Lung (tissue), 12 donors: Measurements from ENCODE around the gene RSPH6A. TPM values are rescaled to one million over a fixed set of nuclear protein-coding genes. Genes with fewer than 3 reads are reported as not detected.

Source experiments
- ATAC-seq: fragments of 200-7000 bp; cut with Tn5 transposase; one replicate; pipeline ENCODE4 v1.9.1; 2020; ENCODE audit warnings: moderate number of reproducible peaks; ENCODE audit not compliant: insufficient read depth, low FRiP score
- DNase-seq, 3 donors: peaks; one replicate each; pipeline ENCODE4 v3.0.0-alpha.2; 2013 to 2017
- H3K27ac ChIP-seq, 2 donors: one replicate each; pipeline ENCODE4 v1.5.1; 2013; ENCODE audit warnings: mild to moderate bottlenecking in 2 of 2, moderate library complexity in 2 of 2, control low read depth in 1 of 2, inconsistent platforms in 1 of 2, low read depth in 1 of 2, low read length in 1 of 2
- H3K27me3 ChIP-seq, 3 donors: one replicate each; pipeline ENCODE4 v1.5.1; 2013; ENCODE audit warnings: low read length in 2 of 3; ENCODE audit not compliant: control insufficient read depth in 3 of 3, insufficient read depth in 3 of 3
- H3K36me3 ChIP-seq, 4 donors: one replicate each; pipeline ENCODE4 v1.5.1; 2013; ENCODE audit warnings: low read length in 4 of 4, mild to moderate bottlenecking in 1 of 4, moderate library complexity in 1 of 4; ENCODE audit not compliant: control insufficient read depth in 4 of 4, insufficient read depth in 4 of 4
- H3K4me1 ChIP-seq, 5 donors: one replicate each; pipeline ENCODE4 v1.5.1; 2013; ENCODE audit warnings: low read length in 5 of 5, mild to moderate bottlenecking in 2 of 5, moderate library complexity in 1 of 5; ENCODE audit not compliant: control insufficient read depth in 5 of 5, insufficient read depth in 5 of 5
- H3K4me3 ChIP-seq: one replicate; pipeline ENCODE4 v1.5.1; 2013; ENCODE audit warnings: mild to moderate bottlenecking, control low read depth, moderate library complexity
- H3K9ac ChIP-seq, 2 donors: one replicate each; pipeline ENCODE4 v1.5.1; 2013; ENCODE audit warnings: low read length in 2 of 2, control low read depth in 1 of 2; ENCODE audit not compliant: insufficient read depth in 1 of 2
- H3K9me3 ChIP-seq, 4 donors: one replicate each; pipeline ENCODE4 v1.5.1; 2013; ENCODE audit warnings: low read length in 3 of 4, mild to moderate bottlenecking in 1 of 4, moderate library complexity in 1 of 4; ENCODE audit not compliant: control insufficient read depth in 4 of 4, insufficient read depth in 3 of 4
- CTCF ChIP-seq: IDR thresholded peaks from 2 replicates; pipeline ENCODE4 v1.5.1; 2012; ENCODE audit warnings: mild to moderate bottlenecking; ENCODE audit errors: control extremely low read depth, extremely low read depth
- WGBS, 2 donors: extraction: QIAGEN DNeasy Blood & Tissue Kit; methylation state at CpG; one replicate each; pipeline ENCODE4 v1.1.7; 2013; 5-methylcytosine and 5-hydroxymethylcytosine counted together
- polyA plus RNA-seq, 2 donors: library from polyadenylated mRNA; stranded (reverse); fragments of 200-250 nt; gene quantifications; one replicate each; pipeline ENCODE4 v1.2.1, GENCODE V29; 2013
- total RNA-seq, 2 donors: library from RNA; depleted of rRNA in 1 of 2; stranded (reverse); fragments of >200 nt in 1 of 2; gene quantifications; one replicate each; pipeline ENCODE4 v1.2.1, GENCODE V29; 2014 to 2021
- donor health status: control.
- donor health status: control.
- donor health status: Bipolar disorder and iron deficiency.
- donor health status: healthy.
- donor health status: DM: yes; HTN: yes; CAD: no.

RSPH6A gene
- total and polyA plus RNA-seq, 4 donors, result 0.06 to 0.34 TPM; not detected in 2

GRCh38 chr19:45785097-45785496, 30.0 kb downstream of the RSPH6A start:
- no peak for DNase-seq
- Histone ChIP-seq H3K36me3 (peaks cover 0 to 31% (median 11%) of the 10 kb centered on the region in 4 donors), H3K4me1 (peaks cover 2 to 18% (median 11%) of the 10 kb centered on the region in 5 donors), H3K27me3 (no peaks in the 10 kb centered on the region), H3K4me3 (no peak overlapping the region), H3K9me3 (peaks cover 0 to 2% (median 0%) of the 10 kb centered on the region in 4 donors), H3K9ac (no peak overlapping the region), H3K27ac (peak overlapping the region; percentile 43 to 96)
- ATAC-seq, result no peak
- 81 to 84% methylated on average over 5 of the region's 5 CpGs for WGBS, 2 donors
- no peak for TF ChIP-seq CTCF

GRCh38 chr19:45784096-45784495, 31.0 kb downstream of the RSPH6A start:
- ATAC-seq (no peak), DNase-seq (no peak)
- Histone ChIP-seq H3K36me3 (peaks cover 0 to 28% (median 10%) of the 10 kb centered on the region in 4 donors), H3K9me3 (peaks cover 0 to 2% (median 0%) of the 10 kb centered on the region in 4 donors), H3K4me1 (peaks cover 2 to 18% (median 11%) of the 10 kb centered on the region in 5 donors), H3K4me3 (no peak overlapping the region), H3K27ac (peak overlapping the region; percentile 80 to 96), H3K9ac (no peak overlapping the region), H3K27me3 (no peaks in the 10 kb centered on the region)
- 86 to 89% methylated on average over 4 of the region's 4 CpGs for WGBS, 2 donors
- TF ChIP-seq CTCF, result no peak

GRCh38 chr19:45782820-45783785, 32.0 kb downstream of the RSPH6A start:
- H3K9ac ChIP-seq, result no peak overlapping the region
- H3K27ac ChIP-seq, result peak overlapping the region; percentile 80 to 96
- peaks cover 2 to 18% (median 11%) of the 10 kb centered on the region in 5 donors for H3K4me1 ChIP-seq
- no peak overlapping the region for H3K4me3 ChIP-seq
- peaks cover 0 to 21% (median 7%) of the 10 kb centered on the region in 4 donors for H3K36me3 ChIP-seq
- H3K9me3 ChIP-seq, result peaks cover 0 to 2% (median 0%) of the 10 kb centered on the region in 4 donors
- no peak for TF ChIP-seq CTCF
- DNase-seq (no peak), ATAC-seq (no peak)
- H3K27me3 ChIP-seq, result no peaks in the 10 kb centered on the region
- 75 to 76% methylated on average over 26 of the region's 26 CpGs for WGBS, 2 donors
